Skeletal muscle satellite cell (primary cell): ENCODE results near the gene UBAC2.

ENCODE experiments used
- H3K27me3 ChIP-seq: 2 replicates; pipeline ENCODE4 v1.7.0; 2013; ENCODE audit warnings: low read length; ENCODE audit not compliant: control insufficient read depth, insufficient read depth
- H3K36me3 ChIP-seq: 2 replicates; pipeline ENCODE4 v1.7.0; 2013; ENCODE audit warnings: mild to moderate bottlenecking, control low read depth, low read length; ENCODE audit not compliant: insufficient read depth
- H3K4me1 ChIP-seq: 2 replicates; pipeline ENCODE4 v1.7.0; 2013; ENCODE audit warnings: low read length; ENCODE audit not compliant: control insufficient read depth, insufficient read depth
- H3K4me2 ChIP-seq: 2 replicates; pipeline ENCODE4 v1.7.0; 2013; ENCODE audit warnings: mild to moderate bottlenecking, low read length
- H3K4me3 ChIP-seq: 2 replicates; pipeline ENCODE4 v1.7.0; 2013; ENCODE audit warnings: low read length
- H3K9ac ChIP-seq: 2 replicates; pipeline ENCODE4 v1.7.0; 2013; ENCODE audit warnings: mild to moderate bottlenecking, low read depth, low read length, moderate library complexity
- H3K9me3 ChIP-seq: replicated peaks from 2 replicates; pipeline ENCODE4 v1.7.0; 2013; ENCODE audit warnings: mild to moderate bottlenecking, control low read depth, low read length

UBAC2 gene

DNA sequence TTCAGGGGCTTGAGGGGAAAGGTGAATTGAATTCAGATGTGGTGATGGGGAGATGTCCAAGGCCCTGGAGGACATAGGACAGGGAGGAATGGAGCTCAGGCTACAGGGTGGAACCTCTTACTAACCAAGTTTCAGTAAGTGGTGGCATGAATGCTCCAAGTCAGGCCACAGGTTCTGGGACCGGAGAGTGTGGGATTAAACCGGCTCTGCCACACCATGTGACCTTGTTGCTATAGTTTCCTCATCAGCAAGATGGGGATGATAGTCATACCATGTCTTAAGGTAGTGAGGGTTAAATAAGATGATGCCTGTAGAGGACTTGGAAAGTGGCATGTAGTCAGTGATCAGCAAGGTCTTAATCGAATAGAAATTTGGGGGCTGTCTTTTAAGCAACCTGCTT is 90.2 kb downstream of the UBAC2 start:
- H3K4me3 ChIP-seq, result no peak overlapping the region
- H3K36me3 ChIP-seq, result peaks cover 3% of the 10 kb centered on the region
- no peaks in the 10 kb centered on the region for H3K4me1 ChIP-seq
- H3K4me2 ChIP-seq, result no peak overlapping the region
- no peaks in the 10 kb centered on the region for H3K27me3 ChIP-seq
- no peak overlapping the region for H3K9ac ChIP-seq
- H3K9me3 ChIP-seq, result no peaks in the 10 kb centered on the region

DNA sequence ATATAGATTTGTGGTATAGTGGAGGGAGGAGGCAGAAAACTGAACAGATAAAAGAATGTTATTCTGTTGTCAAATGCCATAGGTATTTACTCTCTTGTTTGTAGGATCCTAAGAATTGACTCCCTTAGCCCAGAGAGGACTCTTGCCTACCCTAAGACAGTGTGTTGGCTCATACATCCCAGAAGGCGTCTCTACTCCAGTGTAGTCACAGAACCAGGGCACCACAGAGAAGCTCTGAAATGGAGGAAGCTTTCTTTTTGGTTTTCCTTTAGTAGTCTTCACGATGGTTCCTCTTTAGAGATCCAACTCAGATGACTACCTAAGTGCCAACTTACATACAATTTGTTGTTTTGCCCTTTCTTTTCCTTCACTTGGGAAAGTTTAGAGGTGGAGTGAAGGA is 92.5 kb downstream of the UBAC2 start:
- Histone ChIP-seq H3K27me3 (no peaks in the 10 kb centered on the region), H3K9me3 (no peaks in the 10 kb centered on the region), H3K9ac (no peak overlapping the region), H3K4me3 (no peak overlapping the region), H3K36me3 (peaks cover 3% of the 10 kb centered on the region), H3K4me1 (peaks cover 10% of the 10 kb centered on the region), H3K4me2 (no peak overlapping the region)

DNA sequence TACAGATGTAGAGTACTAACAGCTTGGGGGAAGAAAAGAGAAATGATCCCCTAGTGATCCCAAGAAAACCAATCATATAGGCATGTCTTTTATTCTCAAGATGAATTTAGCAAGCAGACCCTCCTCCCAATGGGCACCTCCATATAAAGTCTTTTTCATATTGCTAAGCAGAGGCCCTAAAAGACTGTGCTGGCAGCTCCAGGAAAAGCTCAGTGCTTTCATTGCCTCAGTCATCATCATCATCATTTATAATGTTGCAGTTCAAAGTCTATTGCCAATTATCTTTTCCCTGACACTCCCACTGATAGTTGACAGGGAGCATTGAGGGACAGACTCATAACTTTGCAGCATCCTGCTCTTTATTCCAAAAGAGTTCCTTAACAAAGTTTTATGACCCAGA is 93.5 kb downstream of the UBAC2 start:
- Histone ChIP-seq H3K9ac (no peak overlapping the region), H3K27me3 (no peaks in the 10 kb centered on the region), H3K9me3 (no peaks in the 10 kb centered on the region), H3K4me1 (peaks cover 10% of the 10 kb centered on the region), H3K36me3 (peaks cover 3% of the 10 kb centered on the region), H3K4me2 (no peak overlapping the region), H3K4me3 (no peak overlapping the region)

DNA sequence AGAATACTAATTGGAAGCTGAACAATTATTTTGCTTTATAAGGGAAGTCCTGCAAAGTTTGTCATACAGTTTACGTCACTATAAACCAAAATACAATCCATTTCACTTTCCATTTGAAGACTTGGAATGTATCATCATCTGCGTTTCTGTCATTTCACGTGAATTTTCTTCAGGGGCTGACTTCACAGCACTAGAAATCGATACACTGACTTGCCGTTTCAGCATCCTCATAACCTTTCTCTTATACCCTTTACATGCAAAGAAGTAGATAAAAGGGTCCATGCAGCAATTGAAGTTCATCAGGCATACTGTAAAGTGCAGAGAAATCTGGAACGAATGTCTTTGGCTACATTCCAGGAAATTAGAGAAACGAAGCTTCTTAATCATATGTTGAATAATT is 94.3 kb downstream of the UBAC2 start:
- Histone ChIP-seq H3K4me1 (peaks cover 10% of the 10 kb centered on the region), H3K4me3 (no peak overlapping the region), H3K4me2 (no peak overlapping the region), H3K36me3 (peaks cover 3% of the 10 kb centered on the region), H3K9me3 (no peaks in the 10 kb centered on the region), H3K27me3 (no peaks in the 10 kb centered on the region), H3K9ac (no peak overlapping the region)

DNA sequence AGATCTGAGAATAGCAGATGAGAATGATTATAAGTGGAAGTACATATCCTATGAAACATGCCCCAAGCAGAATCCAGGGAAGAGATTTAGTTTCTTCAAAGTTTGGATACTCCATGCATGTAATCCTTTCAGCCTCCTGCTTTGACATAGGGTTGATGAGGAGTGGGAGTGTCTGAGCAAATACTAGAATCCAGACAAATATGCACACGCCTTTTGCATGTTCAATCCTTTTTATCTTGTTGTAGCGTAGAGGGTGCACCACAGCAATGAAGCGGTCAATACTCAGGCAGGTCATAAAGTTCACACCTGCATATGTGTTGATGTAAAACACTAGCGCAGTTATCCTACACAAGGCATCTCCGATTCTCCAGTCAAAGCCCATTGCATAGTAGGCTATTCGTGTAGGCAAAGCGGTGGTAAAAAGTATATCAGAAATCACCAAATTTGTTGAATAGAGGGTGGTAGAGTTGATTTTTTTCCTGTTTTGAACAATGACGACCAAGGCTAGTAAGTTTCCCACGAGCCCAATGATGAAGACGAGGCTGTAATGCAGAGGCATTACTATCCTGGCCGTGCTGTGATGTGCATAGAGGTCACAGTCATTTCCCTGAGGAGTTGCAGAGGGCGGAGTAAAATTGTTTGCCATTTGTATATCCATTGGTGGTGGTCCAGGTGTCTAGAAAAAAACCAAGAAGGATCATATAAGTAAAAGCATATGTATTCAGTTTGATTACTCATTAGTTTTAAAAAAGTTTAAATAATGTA is 95.0 kb downstream of the UBAC2 start:
- H3K4me2 ChIP-seq, result no peak overlapping the region
- peaks cover 3% of the 10 kb centered on the region for H3K36me3 ChIP-seq
- H3K9me3 ChIP-seq, result no peaks in the 10 kb centered on the region
- H3K27me3 ChIP-seq, result no peaks in the 10 kb centered on the region
- H3K4me3 ChIP-seq, result no peak overlapping the region
- no peak overlapping the region for H3K9ac ChIP-seq
- H3K4me1 ChIP-seq, result peaks cover 10% of the 10 kb centered on the region

DNA sequence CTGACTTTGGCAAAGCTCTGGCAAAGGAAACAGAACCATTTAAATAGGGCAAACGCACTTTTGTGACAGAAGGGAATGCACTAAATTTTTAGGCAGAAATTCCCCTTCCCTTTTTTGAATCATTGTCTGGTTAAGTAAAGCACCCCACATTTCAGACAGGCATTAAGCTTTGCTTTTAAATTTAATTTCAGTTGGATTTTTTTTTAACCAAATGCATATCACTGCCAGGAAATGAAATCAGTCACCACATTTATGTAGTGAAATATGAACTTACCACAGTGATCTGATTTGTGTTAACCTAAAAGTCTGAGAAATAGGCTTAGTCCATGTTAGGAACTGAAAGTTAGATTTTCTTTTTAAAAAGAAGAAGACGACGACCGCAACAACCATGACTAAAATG is 95.7 kb downstream of the UBAC2 start:
- H3K4me2 ChIP-seq, result no peak overlapping the region
- H3K27me3 ChIP-seq, result no peaks in the 10 kb centered on the region
- H3K36me3 ChIP-seq, result peaks cover 3% of the 10 kb centered on the region
- no peaks in the 10 kb centered on the region for H3K9me3 ChIP-seq
- peaks cover 10% of the 10 kb centered on the region for H3K4me1 ChIP-seq
- H3K4me3 ChIP-seq, result no peak overlapping the region
- no peak overlapping the region for H3K9ac ChIP-seq

DNA sequence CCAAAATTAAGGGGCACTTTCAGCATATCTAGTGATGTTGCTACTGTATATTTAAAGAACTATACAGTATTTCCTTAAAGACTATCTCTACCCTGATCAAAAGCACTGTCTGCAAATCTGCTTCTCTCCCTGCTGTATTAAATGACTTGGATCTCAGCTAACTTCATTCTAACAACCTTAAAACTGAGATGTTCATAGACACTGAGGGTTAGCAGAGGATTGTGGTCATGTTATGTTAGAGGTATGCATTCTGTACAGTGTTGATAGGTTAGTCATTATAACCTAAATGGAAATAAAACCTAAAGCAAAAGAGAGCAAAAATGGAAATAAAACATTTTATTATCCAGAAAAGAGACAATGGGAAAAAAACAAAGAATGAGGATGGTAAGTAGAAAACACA is 96.7 kb downstream of the UBAC2 start:
- H3K4me3 ChIP-seq, result no peak overlapping the region
- H3K36me3 ChIP-seq, result peaks cover 3% of the 10 kb centered on the region
- H3K9ac ChIP-seq, result no peak overlapping the region
- no peak overlapping the region for H3K4me2 ChIP-seq
- no peaks in the 10 kb centered on the region for H3K9me3 ChIP-seq
- H3K4me1 ChIP-seq, result peaks cover 10% of the 10 kb centered on the region
- no peaks in the 10 kb centered on the region for H3K27me3 ChIP-seq

DNA sequence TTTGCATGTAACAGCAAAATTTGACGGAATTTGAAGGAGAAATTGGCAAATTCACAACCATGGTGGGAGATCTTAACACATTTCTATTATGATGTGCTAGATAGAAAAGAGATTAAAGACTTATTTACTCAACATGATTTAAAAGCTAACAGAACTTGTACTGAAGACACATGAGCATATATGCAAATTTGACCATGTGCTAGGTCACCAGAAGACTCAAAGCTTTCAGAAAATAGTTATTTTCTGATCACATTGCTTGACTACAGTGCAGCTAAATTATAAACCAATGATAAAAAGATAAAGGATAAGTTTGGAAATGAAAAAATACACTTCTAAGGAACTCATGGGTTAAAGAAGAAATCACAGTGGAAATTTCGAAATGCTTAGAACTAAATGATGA is 97.4 kb downstream of the UBAC2 start:
- no peaks in the 10 kb centered on the region for H3K27me3 ChIP-seq
- no peak overlapping the region for H3K4me2 ChIP-seq
- H3K4me3 ChIP-seq, result no peak overlapping the region
- H3K4me1 ChIP-seq, result peaks cover 10% of the 10 kb centered on the region
- H3K9ac ChIP-seq, result no peak overlapping the region
- H3K9me3 ChIP-seq, result no peaks in the 10 kb centered on the region
- peaks cover 3% of the 10 kb centered on the region for H3K36me3 ChIP-seq

DNA sequence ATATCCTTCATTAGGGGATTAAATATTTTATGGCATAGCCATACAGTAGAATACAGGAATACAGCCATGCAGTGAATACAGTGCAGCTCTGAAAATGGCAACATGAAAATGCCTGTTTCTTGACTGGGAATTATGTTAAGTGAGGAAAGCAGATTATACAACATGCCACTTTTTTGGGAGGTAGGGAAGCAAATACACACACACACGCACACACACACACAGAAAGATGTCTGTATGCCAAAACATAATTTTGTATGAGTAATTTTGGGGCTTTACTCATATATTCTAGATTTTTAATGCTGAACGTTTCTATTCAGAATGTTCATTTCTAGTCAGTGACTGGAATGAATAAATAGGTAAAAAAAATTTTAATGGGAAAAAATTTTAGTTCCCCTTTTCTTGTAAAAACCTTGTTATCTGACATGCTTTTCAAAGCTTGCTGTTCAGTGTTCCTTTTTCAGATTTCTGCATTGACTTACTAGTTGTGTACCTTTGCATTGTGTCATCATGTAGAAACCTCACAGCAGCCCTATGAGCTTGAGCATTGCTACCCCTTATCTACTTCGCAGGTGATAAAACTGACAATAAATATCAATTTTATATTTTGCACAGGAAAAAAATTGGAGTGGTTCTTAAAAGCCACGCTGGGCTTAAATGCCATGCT is 98.7 kb downstream of the UBAC2 start:
- Histone ChIP-seq H3K27me3 (no peaks in the 10 kb centered on the region), H3K4me1 (peaks cover 10% of the 10 kb centered on the region), H3K9me3 (no peaks in the 10 kb centered on the region), H3K36me3 (peaks cover 3% of the 10 kb centered on the region), H3K4me2 (no peak overlapping the region), H3K9ac (no peak overlapping the region), H3K4me3 (no peak overlapping the region)

DNA sequence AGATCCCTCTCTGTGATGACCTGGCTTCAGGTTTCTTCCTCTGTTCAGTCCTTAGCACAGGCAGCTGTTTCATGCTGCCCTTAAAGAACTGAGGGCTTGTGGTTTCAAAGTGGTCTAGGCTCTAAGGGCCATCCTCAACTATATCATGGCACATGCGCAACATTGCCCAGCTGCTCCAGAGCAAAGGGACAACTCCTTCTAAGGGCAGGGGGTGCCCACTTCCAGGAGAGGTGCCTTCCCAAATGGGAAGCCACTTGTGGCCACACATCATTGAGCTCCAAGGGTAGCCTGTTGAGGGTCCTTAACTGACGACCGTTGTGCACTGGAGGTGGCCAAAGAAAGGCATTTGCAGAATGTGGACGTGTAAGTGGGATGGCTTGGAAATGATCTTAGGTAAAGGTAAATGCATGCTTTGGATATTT is 99.3 kb downstream of the UBAC2 start:
- Histone ChIP-seq H3K27me3 (no peaks in the 10 kb centered on the region), H3K36me3 (peaks cover 3% of the 10 kb centered on the region), H3K4me1 (peaks cover 10% of the 10 kb centered on the region), H3K4me2 (no peak overlapping the region), H3K4me3 (no peak overlapping the region), H3K9me3 (no peaks in the 10 kb centered on the region), H3K9ac (no peak overlapping the region)

DNA sequence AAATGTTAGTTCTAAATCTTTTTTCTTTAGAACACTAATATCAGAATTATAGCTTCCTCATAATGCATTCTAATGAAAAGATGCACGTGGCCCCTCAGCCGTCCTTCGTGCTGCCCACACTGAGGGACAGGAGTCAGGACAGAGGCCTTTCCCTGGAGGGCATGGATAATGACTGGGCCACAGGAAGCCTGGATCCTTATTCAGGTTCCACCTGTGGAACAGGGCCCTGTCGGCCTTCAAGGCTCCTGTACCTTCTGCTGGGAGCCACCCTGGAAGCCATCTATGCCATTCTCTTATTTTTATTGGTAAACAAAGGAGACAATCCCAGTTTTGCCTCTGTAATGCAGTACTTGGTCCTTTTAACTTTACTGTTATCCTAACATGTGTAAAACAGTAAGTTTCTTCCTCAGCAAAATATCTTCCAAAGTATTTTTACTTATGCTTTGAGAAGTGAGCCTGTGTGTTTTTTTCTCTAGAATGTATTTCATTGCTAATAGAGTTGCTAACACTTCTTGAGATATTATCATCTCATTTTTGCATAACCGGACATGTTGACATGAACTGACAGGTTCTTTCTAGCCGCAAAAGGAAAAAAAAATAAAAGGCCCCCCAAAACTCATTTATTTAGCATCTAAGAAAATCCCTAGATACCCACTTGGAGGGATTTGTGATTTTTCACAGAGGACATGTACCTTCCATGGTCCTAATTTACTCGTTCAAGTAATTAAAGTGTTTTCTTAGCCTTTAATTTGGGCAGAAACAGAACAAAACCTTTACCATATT is 100.6 kb downstream of the UBAC2 start:
- no peak overlapping the region for H3K9ac ChIP-seq
- H3K4me3 ChIP-seq, result no peak overlapping the region
- peaks cover 9% of the 10 kb centered on the region for H3K4me1 ChIP-seq

More for the DNA sequence above, 100.6 kb downstream of the UBAC2 start:
- Histone ChIP-seq H3K9me3 (no peaks in the 10 kb centered on the region), H3K27me3 (no peaks in the 10 kb centered on the region), H3K4me2 (no peak overlapping the region), H3K36me3 (no peaks in the 10 kb centered on the region)
